Ishikawa (cell line): ENCODE data around the gene BPIFB3.

ENCODE experiments used
- EP300 ChIP-seq: IDR thresholded peaks from 2 replicates; pipeline ENCODE4 v1.6.1; 2012; ENCODE audit warnings: borderline replicate concordance
- RAD21 ChIP-seq: IDR thresholded peaks from 2 replicates; pipeline ENCODE4 v1.6.1; 2012; ENCODE audit warnings: low read depth
- TAF1 ChIP-seq: IDR thresholded peaks from 2 replicates; pipeline ENCODE4 v1.6.1; 2012; ENCODE audit warnings: low read depth, mild to moderate bottlenecking
- TCF12 ChIP-seq: IDR thresholded peaks from 2 replicates; pipeline ENCODE4 v1.6.1; 2012; ENCODE audit warnings: low read depth
- USF1 ChIP-seq: IDR thresholded peaks from 2 replicates; pipeline ENCODE4 v1.6.1; 2012
- TF ChIP-seq, protein P1 (sequence below): IDR thresholded peaks from 2 replicates; pipeline ENCODE4 v1.6.1; 2012; ENCODE audit warnings: low read depth, mild to moderate bottlenecking
- TF ChIP-seq, protein P2 (sequence below): IDR thresholded peaks from 2 replicates; pipeline ENCODE4 v1.6.1; 2012

DNA sequence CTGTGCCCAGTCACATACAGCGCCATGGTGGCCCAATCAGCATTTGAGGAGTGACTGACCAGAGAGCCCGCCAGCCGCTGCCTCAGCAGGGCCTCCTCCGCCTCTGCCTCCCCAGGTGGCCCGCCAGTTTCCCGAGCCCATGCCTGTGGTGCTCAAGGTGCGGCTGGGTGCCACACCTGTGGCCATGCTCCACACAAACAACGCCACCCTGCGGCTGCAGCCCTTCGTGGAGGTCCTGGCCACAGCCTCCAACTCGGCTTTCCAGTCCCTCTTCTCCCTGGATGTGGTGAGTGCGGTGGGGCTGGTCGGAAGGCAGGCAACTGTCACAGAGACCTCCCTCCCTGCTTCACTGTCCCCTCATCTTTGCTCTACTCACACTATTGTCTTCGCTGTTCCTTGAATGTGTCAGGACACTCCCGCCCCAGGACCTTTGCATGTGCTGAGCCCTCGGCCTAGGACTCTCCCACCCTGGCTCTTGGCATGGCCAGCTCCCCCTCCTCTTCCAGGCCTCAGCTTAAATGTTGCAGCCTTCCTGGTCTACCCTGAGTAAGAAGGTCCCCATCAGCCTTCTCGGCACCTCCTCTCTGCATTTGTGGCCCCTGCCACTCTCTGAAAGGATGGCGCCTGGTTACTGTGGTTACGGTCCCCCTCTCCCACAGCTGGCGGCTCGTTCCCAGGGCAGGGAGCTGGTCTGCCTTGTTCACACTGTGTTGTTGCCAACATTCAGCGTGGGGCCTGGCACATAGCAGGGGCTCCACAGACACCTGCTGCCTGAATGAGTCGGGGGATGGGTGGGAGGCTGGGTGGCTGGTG, 34.0 kb upstream of the BPIFB3 start:
- no peak for TF ChIP-seq EP300
- no peak for TF ChIP-seq TCF12
- peak; percentile 12; the same call in 1 of the 2 replicates for TF ChIP-seq RAD21
- TF ChIP-seq, protein P1, sequence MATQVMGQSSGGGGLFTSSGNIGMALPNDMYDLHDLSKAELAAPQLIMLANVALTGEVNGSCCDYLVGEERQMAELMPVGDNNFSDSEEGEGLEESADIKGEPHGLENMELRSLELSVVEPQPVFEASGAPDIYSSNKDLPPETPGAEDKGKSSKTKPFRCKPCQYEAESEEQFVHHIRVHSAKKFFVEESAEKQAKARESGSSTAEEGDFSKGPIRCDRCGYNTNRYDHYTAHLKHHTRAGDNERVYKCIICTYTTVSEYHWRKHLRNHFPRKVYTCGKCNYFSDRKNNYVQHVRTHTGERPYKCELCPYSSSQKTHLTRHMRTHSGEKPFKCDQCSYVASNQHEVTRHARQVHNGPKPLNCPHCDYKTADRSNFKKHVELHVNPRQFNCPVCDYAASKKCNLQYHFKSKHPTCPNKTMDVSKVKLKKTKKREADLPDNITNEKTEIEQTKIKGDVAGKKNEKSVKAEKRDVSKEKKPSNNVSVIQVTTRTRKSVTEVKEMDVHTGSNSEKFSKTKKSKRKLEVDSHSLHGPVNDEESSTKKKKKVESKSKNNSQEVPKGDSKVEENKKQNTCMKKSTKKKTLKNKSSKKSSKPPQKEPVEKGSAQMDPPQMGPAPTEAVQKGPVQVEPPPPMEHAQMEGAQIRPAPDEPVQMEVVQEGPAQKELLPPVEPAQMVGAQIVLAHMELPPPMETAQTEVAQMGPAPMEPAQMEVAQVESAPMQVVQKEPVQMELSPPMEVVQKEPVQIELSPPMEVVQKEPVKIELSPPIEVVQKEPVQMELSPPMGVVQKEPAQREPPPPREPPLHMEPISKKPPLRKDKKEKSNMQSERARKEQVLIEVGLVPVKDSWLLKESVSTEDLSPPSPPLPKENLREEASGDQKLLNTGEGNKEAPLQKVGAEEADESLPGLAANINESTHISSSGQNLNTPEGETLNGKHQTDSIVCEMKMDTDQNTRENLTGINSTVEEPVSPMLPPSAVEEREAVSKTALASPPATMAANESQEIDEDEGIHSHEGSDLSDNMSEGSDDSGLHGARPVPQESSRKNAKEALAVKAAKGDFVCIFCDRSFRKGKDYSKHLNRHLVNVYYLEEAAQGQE = no peak
- no peak for TF ChIP-seq TAF1
- TF ChIP-seq, protein P2, sequence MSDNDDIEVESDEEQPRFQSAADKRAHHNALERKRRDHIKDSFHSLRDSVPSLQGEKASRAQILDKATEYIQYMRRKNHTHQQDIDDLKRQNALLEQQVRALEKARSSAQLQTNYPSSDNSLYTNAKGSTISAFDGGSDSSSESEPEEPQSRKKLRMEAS = no peak
- TF ChIP-seq USF1 = no peak
